IMR-90 (cell line): ENCODE measurements around the gene SINHCAF. TPM values are rescaled to one million over a fixed set of nuclear protein-coding genes. Genes with fewer than 3 reads are reported as not detected.

Experiments used
- ATAC-seq: fragments of 200-7000 bp; cut with Tn5 transposase; 2 replicates; pipeline ENCODE4 v1.9.1; 2020; ENCODE audit warnings: low read depth, mild to moderate bottlenecking, moderate library complexity
- BruUV-seq: library from RNA; stranded (reverse); fragments of 400-500 nt; replicated peaks from 2 replicates; lab custom pipeline; 2021; lab: Mats Ljungman, UMichigan
- CTCF ChIA-PET: fragments of 300-600 bp; formaldehyde crosslinking; extraction: SDS; loops from one replicate; lab custom pipeline; 2021; ENCODE audit warnings: antibody characterized with exemption; lab: Yijun Ruan, JAX
- POLR2A ChIA-PET: fragments of 300-600 bp; sonication (Branson Sonifier 250); formaldehyde crosslinking; loops from one replicate; lab custom pipeline; 2022; ENCODE audit warnings: antibody characterized with exemption; ENCODE audit not compliant: unreplicated experiment; lab: Charles Lee
- DNase-seq: peaks from one replicate; pipeline ENCODE4 v3.0.0; 2013
- H2AFZ ChIP-seq: replicated peaks from 2 replicates; pipeline ENCODE3; 2013; ENCODE audit warnings: low read length, mild to moderate bottlenecking; ENCODE audit not compliant: poor library complexity
- H2AK5ac ChIP-seq: 2 replicates; pipeline ENCODE4 v1.6.1; 2013; ENCODE audit warnings: low read depth, low read length, inconsistent platforms
- H2AK9ac ChIP-seq: replicated peaks from 2 replicates; pipeline ENCODE3; 2013; ENCODE audit warnings: mild to moderate bottlenecking, low read depth, low read length, moderate library complexity; ENCODE audit not compliant: poor library complexity
- H2BK120ac ChIP-seq: 2 replicates; pipeline ENCODE4 v1.6.1; 2013; ENCODE audit warnings: low read depth, low read length, inconsistent platforms
- H2BK15ac ChIP-seq: 3 replicates; pipeline ENCODE4 v1.6.1; 2013; ENCODE audit warnings: low read depth, low read length, inconsistent platforms
- H2BK20ac ChIP-seq: 2 replicates; pipeline ENCODE4 v1.6.1; 2013; ENCODE audit warnings: low read depth, mild to moderate bottlenecking, inconsistent platforms, low read length, moderate library complexity
- H2BK5ac ChIP-seq: 2 replicates; pipeline ENCODE4 v1.6.1; 2013; ENCODE audit warnings: mild to moderate bottlenecking, low read depth, low read length, inconsistent platforms; ENCODE audit not compliant: poor library complexity, severe bottlenecking
- H3K14ac ChIP-seq: replicated peaks from 2 replicates; pipeline ENCODE4 v1.6.1; 2013; ENCODE audit warnings: low read depth, low read length, inconsistent platforms
- H3K18ac ChIP-seq: 2 replicates; pipeline ENCODE4 v1.6.1; 2013; ENCODE audit warnings: low read depth, low read length, control low read depth
- H3K23ac ChIP-seq: 2 replicates; pipeline ENCODE4 v1.6.1; 2013; ENCODE audit warnings: low read depth, low read length, inconsistent platforms
- H3K27ac ChIP-seq: 2 replicates; pipeline ENCODE4 v1.5.1; 2013; ENCODE audit warnings: mild to moderate bottlenecking, control low read depth, low read length; ENCODE audit not compliant: insufficient read depth
- H3K27me3 ChIP-seq: 2 replicates; pipeline ENCODE4 v1.6.1; 2013; ENCODE audit warnings: low read length; ENCODE audit not compliant: control insufficient read depth, insufficient read depth
- H3K36me3 ChIP-seq: 2 replicates; pipeline ENCODE4 v1.6.1; 2013; ENCODE audit warnings: low read length, mixed read lengths; ENCODE audit not compliant: control insufficient read depth, insufficient read depth
- H3K4ac ChIP-seq: 2 replicates; pipeline ENCODE4 v1.6.1; 2013; ENCODE audit warnings: low read depth, low read length, inconsistent platforms
- H3K4me1 ChIP-seq: 2 replicates; pipeline ENCODE4 v1.6.1; 2013; ENCODE audit warnings: low read length, mixed read lengths; ENCODE audit not compliant: control insufficient read depth, insufficient read depth
- H3K4me2 ChIP-seq: 2 replicates; pipeline ENCODE4 v1.6.1; 2013; ENCODE audit warnings: low read depth, mild to moderate bottlenecking, control low read depth, low read length, moderate library complexity
- H3K4me3 ChIP-seq: 2 replicates; pipeline ENCODE4 v1.5.1; 2013; ENCODE audit warnings: low read depth, mild to moderate bottlenecking, control low read depth, low read length, moderate library complexity; ENCODE audit not compliant: insufficient read depth
- H3K56ac ChIP-seq: 2 replicates; pipeline ENCODE4 v1.6.1; 2013; ENCODE audit warnings: low read length, inconsistent platforms; ENCODE audit not compliant: insufficient read depth; ENCODE audit errors: extremely low read depth
- H3K79me1 ChIP-seq, 2 experiments: 2 replicates each; pipeline ENCODE4 v1.6.1; 2013; ENCODE audit warnings: low read length in 2 of 2, inconsistent platforms in 1 of 2, low read depth in 1 of 2
- H3K9ac ChIP-seq: 2 replicates; pipeline ENCODE4 v1.6.1; 2013; ENCODE audit warnings: low read depth, low read length, control low read depth
- H3K9me1 ChIP-seq: 2 replicates; pipeline ENCODE4 v1.6.1; 2013; ENCODE audit warnings: low read length, inconsistent platforms; ENCODE audit not compliant: insufficient read depth
- H3K9me3 ChIP-seq: 2 replicates; pipeline ENCODE4 v1.6.1; 2013; ENCODE audit warnings: low read length; ENCODE audit not compliant: control insufficient read depth, insufficient read depth
- H4K20me1 ChIP-seq: 2 replicates; pipeline ENCODE4 v1.6.1; 2013; ENCODE audit warnings: low read length, inconsistent platforms; ENCODE audit not compliant: insufficient read depth
- H4K5ac ChIP-seq: 2 replicates; pipeline ENCODE4 v1.6.1; 2013; ENCODE audit warnings: mild to moderate bottlenecking, low read depth, low read length, control low read depth
- H4K8ac ChIP-seq, 2 experiments: 2 replicates each; pipeline ENCODE4 v1.6.1; 2013; ENCODE audit warnings: low read depth in 2 of 2, low read length in 2 of 2, control low read depth in 1 of 2, inconsistent platforms in 1 of 2
- H4K91ac ChIP-seq: 2 replicates; pipeline ENCODE4 v1.6.1; 2013; ENCODE audit warnings: low read depth, low read length, inconsistent platforms; ENCODE audit not compliant: insufficient read depth
- BHLHE40 ChIP-seq: fragments of 150-350 bp; IDR thresholded peaks from 2 replicates; pipeline ENCODE4 v1.6.1; 2016; ENCODE audit warnings: mild to moderate bottlenecking, low read depth, low read length
- CEBPB ChIP-seq: IDR thresholded peaks from 2 replicates; pipeline ENCODE4 v1.6.1; 2012; ENCODE audit warnings: low read depth, low read length, improper control_type of control experiment
- CHD1 ChIP-seq: IDR thresholded peaks from 2 replicates; pipeline ENCODE4 v1.6.1; 2012; ENCODE audit warnings: low read depth, low read length, improper control_type of control experiment
- MAFK ChIP-seq: IDR thresholded peaks from 2 replicates; pipeline ENCODE4 v1.6.1; 2012; ENCODE audit warnings: low read depth, low read length, improper control_type of control experiment
- MAZ ChIP-seq: IDR thresholded peaks from 2 replicates; pipeline ENCODE4 v1.6.1; 2012; ENCODE audit warnings: low read depth, mild to moderate bottlenecking, low read length, improper control_type of control experiment, moderate library complexity, borderline replicate concordance
- WGBS, 2 experiments: methylation state at CpG; one replicate each; pipeline versions ENCODE4 v1.1.5 to v1.1.7; 2013; ENCODE audit warnings: missing lambda C conversion rate in 2 of 2; ENCODE audit not compliant: insufficient read length in 1 of 2; ENCODE audit errors: extremely low coverage in 2 of 2; 5-methylcytosine and 5-hydroxymethylcytosine counted together
- dilution Hi-C: fragments of 300-500 bp; cut with HindIII; formaldehyde crosslinking; loops from one replicate; pipeline ENCODE4 v1.14.3; 2018; ENCODE audit warnings: low sequenced_read_pairs; ENCODE audit not compliant: unreplicated experiment
- in situ Hi-C: fragments of 300-500 bp; cut with MboI; formaldehyde crosslinking; loops from 3 replicates; pipeline ENCODE4 v1.14.3; 2019; ENCODE audit warnings: low sequenced_read_pairs, inconsistent platforms, mixed read lengths
- intact Hi-C: fragments of 100-400 bp; cut with micrococcal nuclease; formaldehyde crosslinking; loops from 2 replicates; pipeline ENCODE4 v1.10.0; 2022
- polyA plus RNA-seq, 3 experiments: library from polyadenylated mRNA; depleted of rRNA; stranded (reverse); fragments of >200 nt; gene quantifications; 2 replicates each; pipeline ENCODE4 v1.2.3, GENCODE V29; 2012; ENCODE audit warnings: low replicate concordance in 1 of 3
- total RNA-seq: library from RNA; depleted of rRNA; stranded (reverse); fragments of >200 nt; gene quantifications from 2 replicates; pipeline ENCODE4 v1.2.3, GENCODE V29; 2012

SINHCAF gene
- total and polyA plus RNA-seq, 2 of the 4 experiments (the other 2 are of a cell fraction): 21.6 to 30.8 TPM

- H3K4me2 ChIP-seq: no peak overlapping the region
- no peak overlapping the region for H3K9ac ChIP-seq
- in situ Hi-C loops: no loop called here
- H2AFZ ChIP-seq: no peak overlapping the region
- no peak overlapping the region for H2AK9ac ChIP-seq
- no peak overlapping the region for H3K18ac ChIP-seq
- H3K14ac ChIP-seq: no peak overlapping the region
- no peak overlapping the region for H2BK5ac ChIP-seq
- no CpG with 5 or more reads among the region's 3 CpGs for WGBS, 2 experiments
- peaks cover 4% of the 10 kb centered on the region for H3K4me1 ChIP-seq
- no peaks in the 10 kb centered on the region for H3K36me3 ChIP-seq
- DNase-seq (no peak), ATAC-seq (no peak)
- peaks cover 52% of the 10 kb centered on the region for H4K20me1 ChIP-seq
- ChIA-PET POLR2A (no interaction called here), CTCF (no interaction called here)
- no peak overlapping the region for H2BK15ac ChIP-seq
- no peak overlapping the region for H2BK20ac ChIP-seq
- H3K23ac ChIP-seq: no peak overlapping the region
- intact Hi-C loops: no loop called here
- no peak overlapping the region for H2BK120ac ChIP-seq
- no peak overlapping the region for H3K4me3 ChIP-seq
- no peak for TF ChIP-seq MAZ
- no peak for TF ChIP-seq MAFK
- TF ChIP-seq CHD1: no peak
- TF ChIP-seq CEBPB: peak; percentile 49; the same call in 1 of the 2 replicates
- TF ChIP-seq BHLHE40: no peak
- no peak overlapping the region for H4K5ac ChIP-seq
- no peaks in the 10 kb centered on the region for H3K9me3 ChIP-seq
- peaks cover 23 to 67% of the 10 kb centered on the region in 2 experiments for H3K79me1 ChIP-seq
- no TSS peak for BruUV-seq
- H4K8ac ChIP-seq: no peak overlapping the region
- H3K56ac ChIP-seq: no peak overlapping the region
- no peak overlapping the region for H2AK5ac ChIP-seq
- no peaks in the 10 kb centered on the region for H3K27me3 ChIP-seq
- no peak overlapping the region for H3K4ac ChIP-seq
- H3K9me1 ChIP-seq: peaks cover 2% of the 10 kb centered on the region; the same call in 1 of the 2 replicates
- H3K27ac ChIP-seq: no peak overlapping the region
- dilution Hi-C loops: no loop called here
- H4K91ac ChIP-seq: no peak overlapping the region
These were observed 10.8 kb downstream of the SINHCAF start for GRCh38 chr12:31315044-31315715.
